Measurements from ENCODE around the gene CGA. TPM values are rescaled to one million over a fixed set of nuclear protein-coding genes. Genes with fewer than 3 reads are reported as not detected.

Gene CGA
- total and polyA plus RNA-seq, 8 donors = not detected

DNA sequence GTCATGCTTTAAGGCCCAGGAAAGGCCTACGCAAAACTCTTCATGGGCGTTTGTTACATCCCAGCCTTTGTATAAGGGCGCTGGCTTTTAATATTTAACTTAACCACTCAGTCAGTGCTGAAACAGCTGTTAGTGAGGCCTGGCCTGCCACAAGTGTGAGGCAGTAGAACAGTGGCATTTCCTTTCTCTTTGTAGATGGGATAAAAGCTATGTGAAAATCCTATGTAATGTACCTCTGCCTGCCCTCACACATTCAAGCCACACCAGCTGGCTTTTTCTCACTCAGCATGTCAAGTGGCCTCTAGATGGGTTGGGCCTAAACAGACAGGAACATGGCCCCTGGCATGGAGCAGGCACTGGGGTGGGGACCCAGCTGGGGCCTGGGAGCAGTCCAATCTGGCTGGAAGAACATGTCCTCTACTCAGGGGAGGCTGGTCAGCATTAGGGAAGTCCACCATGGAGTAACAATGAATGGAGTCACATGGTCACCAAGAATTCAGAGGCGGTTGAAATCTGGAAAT, 20.7 kb downstream of the CGA start:
- peak overlapping the region in 2 of 5 donors; percentile 40 to 49 for H3K27ac ChIP-seq
- 41 to 66% (median 50%) methylated on average over 4 of the region's 4 CpGs for WGBS, 5 donors

DNA sequence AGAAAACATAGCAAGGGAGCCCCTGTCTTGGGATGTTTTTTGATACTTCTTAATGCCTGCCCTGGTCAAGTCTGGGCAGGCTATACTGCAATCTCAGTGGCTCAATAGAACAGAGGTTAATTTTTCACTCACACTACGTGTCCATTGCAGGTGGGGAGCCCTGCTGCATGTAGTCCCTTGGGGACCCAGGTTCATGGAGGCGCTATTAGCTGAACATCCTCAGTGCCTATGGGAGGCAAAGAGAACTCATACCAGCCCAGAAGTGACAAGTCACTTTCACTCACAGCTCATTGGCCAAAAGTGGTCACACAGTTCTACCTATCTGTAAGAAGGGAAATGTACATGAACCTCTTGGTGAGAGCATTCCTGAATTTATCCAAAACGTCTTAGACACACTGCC, 23.2 kb downstream of the CGA start:
- intact Hi-C loops (cut with DNase I; ENCODE audit: low total_unique reads) = no loop called here
- WGBS, 5 donors = 67 to 85% (median 70%) methylated on average over 3 of the region's 3 CpGs

More for the DNA sequence above, 20.7 kb downstream of the CGA start:
- H3K36me3 ChIP-seq = no peaks in the 10 kb centered on the region
- H3K27me3 ChIP-seq = no peaks in the 10 kb centered on the region
- intact Hi-C loops (cut with DNase I; ENCODE audit: low total_unique reads) = no loop called here
- TF ChIP-seq POLR2A (IDR thresholded peaks at IDR 0.05) (no peak), EP300 (IDR thresholded peaks at IDR 0.05) (no peak), POLR2AphosphoS5 (IDR thresholded peaks at IDR 0.05) (no peak)
- TF ChIP-seq, protein P1, sequence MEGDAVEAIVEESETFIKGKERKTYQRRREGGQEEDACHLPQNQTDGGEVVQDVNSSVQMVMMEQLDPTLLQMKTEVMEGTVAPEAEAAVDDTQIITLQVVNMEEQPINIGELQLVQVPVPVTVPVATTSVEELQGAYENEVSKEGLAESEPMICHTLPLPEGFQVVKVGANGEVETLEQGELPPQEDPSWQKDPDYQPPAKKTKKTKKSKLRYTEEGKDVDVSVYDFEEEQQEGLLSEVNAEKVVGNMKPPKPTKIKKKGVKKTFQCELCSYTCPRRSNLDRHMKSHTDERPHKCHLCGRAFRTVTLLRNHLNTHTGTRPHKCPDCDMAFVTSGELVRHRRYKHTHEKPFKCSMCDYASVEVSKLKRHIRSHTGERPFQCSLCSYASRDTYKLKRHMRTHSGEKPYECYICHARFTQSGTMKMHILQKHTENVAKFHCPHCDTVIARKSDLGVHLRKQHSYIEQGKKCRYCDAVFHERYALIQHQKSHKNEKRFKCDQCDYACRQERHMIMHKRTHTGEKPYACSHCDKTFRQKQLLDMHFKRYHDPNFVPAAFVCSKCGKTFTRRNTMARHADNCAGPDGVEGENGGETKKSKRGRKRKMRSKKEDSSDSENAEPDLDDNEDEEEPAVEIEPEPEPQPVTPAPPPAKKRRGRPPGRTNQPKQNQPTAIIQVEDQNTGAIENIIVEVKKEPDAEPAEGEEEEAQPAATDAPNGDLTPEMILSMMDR (IDR thresholded peaks at IDR 0.05) = no peak
- no peak overlapping the region for H3K4me3 ChIP-seq
- H3K9me3 ChIP-seq = no peaks in the 10 kb centered on the region
- peaks cover 0 to 5% (median 2%) of the 10 kb centered on the region in 4 donors for H3K4me1 ChIP-seq
- peak in 1 of 2 donors; percentile 66 for DNase-seq

DNA sequence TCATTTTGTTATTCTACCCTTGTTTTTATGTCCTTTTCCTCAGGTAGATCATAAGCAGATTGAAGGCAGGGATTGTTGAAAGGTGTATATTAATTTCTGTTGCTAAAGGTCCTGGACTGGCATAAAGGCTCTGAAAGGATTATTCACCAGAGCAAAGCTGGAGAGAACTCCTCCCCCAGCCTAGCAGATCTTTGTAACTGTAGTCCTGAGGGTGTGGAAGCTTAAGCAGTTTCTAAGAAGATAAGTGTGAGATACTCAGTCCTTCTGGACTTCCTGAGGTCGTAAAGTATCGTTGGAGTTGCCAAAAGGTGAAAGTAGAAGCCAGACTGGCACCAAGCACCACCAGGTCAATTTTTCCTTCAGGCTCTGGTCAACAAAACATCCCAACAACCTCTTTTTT, 24.2 kb downstream of the CGA start:
- DNase-seq = peak in 1 of 2 donors; percentile 17
- Histone ChIP-seq H3K27me3 (no peaks in the 10 kb centered on the region), H3K36me3 (no peaks in the 10 kb centered on the region), H3K27ac (no peak overlapping the region), H3K4me3 (no peak overlapping the region), H3K4me1 (peaks cover 0 to 10% (median 5%) of the 10 kb centered on the region in 4 donors), H3K9me3 (no peaks in the 10 kb centered on the region)
- intact Hi-C loops (cut with DNase I; ENCODE audit: low total_unique reads) = no loop called here
- TF ChIP-seq POLR2A (IDR thresholded peaks at IDR 0.05) = no peak
- TF ChIP-seq, protein P1 (IDR thresholded peaks at IDR 0.05) = no peak
- TF ChIP-seq POLR2AphosphoS5 (IDR thresholded peaks at IDR 0.05) = no peak
- TF ChIP-seq EP300 (IDR thresholded peaks at IDR 0.05) = no peak
- WGBS, 5 donors = 28 to 54% (median 40%) methylated on average over 2 of the region's 2 CpGs

More for the DNA sequence above, 23.2 kb downstream of the CGA start:
- H3K27me3 ChIP-seq = no peaks in the 10 kb centered on the region
- no peak overlapping the region for H3K4me3 ChIP-seq
- no peak for TF ChIP-seq POLR2AphosphoS5 (IDR thresholded peaks at IDR 0.05)
- no peak for TF ChIP-seq POLR2A (IDR thresholded peaks at IDR 0.05)
- TF ChIP-seq, protein P1 (IDR thresholded peaks at IDR 0.05) = no peak
- TF ChIP-seq EP300 (IDR thresholded peaks at IDR 0.05) = no peak
- H3K36me3 ChIP-seq = no peaks in the 10 kb centered on the region
- H3K9me3 ChIP-seq = no peaks in the 10 kb centered on the region
- DNase-seq = no peak
- no peak overlapping the region for H3K27ac ChIP-seq
- peaks cover 0 to 9% (median 4%) of the 10 kb centered on the region in 4 donors for H3K4me1 ChIP-seq

DNA sequence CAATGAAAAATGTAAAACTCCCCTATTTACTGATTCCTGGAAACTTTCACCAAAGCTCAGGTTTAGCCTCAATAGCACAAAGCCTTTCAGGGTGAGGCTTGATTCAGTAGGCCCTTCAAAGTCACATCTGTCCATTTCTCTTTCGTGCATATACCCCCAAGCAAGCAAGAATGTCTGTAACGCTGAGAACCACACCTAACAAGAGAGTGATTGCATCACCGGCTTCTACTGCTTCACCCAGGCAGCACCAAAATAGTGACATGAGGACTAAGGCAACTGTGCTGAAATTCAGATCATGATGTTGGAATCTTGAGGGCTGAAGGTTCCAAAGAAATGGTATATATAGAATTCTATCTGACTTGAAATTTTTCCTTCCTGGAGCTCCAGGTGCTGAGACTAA, 26.1 kb downstream of the CGA start:
- Histone ChIP-seq H3K27ac (no peak overlapping the region), H3K9me3 (no peaks in the 10 kb centered on the region), H3K27me3 (no peaks in the 10 kb centered on the region), H3K4me1 (peaks cover 0 to 6% (median 3%) of the 10 kb centered on the region in 4 donors), H3K36me3 (no peaks in the 10 kb centered on the region), H3K4me3 (no peak overlapping the region)
- no peak for TF ChIP-seq EP300 (IDR thresholded peaks at IDR 0.05)
- TF ChIP-seq POLR2AphosphoS5 (IDR thresholded peaks at IDR 0.05) = no peak
- no peak for TF ChIP-seq POLR2A (IDR thresholded peaks at IDR 0.05)
- TF ChIP-seq, protein P1 (IDR thresholded peaks at IDR 0.05) = no peak
- intact Hi-C loops (cut with DNase I; ENCODE audit: low total_unique reads) = no loop called here
- WGBS, 5 donors = 69 to 89% (median 82%) methylated on average over 3 of the region's 3 CpGs
- no peak for DNase-seq
